K562 (cell line): ENCODE data around the gene PDE3A. TPM values are rescaled to one million over a fixed set of nuclear protein-coding genes. Genes with fewer than 3 reads are reported as not detected.

Experiments
- ATAC-seq: fragments of 200-7000 bp; cut with Tn5 transposase; 3 replicates; pipeline ENCODE4 v1.9.1; 2020; ENCODE audit warnings: moderate library complexity
- BruUV-seq: library from RNA; stranded (reverse); fragments of 400-500 nt; replicated peaks from 2 replicates; lab custom pipeline; 2021; lab: Mats Ljungman, UMichigan
- CTCF ChIA-PET: fragments of 300-600 bp; formaldehyde crosslinking; extraction: SDS; loops from one replicate; lab custom pipeline; 2021; ENCODE audit warnings: low intra/inter-chr PET ratio; lab: Yijun Ruan, JAX
- POLR2A ChIA-PET: fragments of 300-600, 350-650 bp; sonication (Branson Sonifier 250); formaldehyde crosslinking; extraction: SDS; loops from one replicate; lab custom pipeline; 2021; ENCODE audit warnings: antibody characterized with exemption, inconsistent platforms; lab: Yijun Ruan, JAX
- DNase-seq, 4 experiments: peaks; one replicate each; pipeline versions ENCODE4 v3.0.0 to v3.0.0-alpha.2; 2011 to 2018; ENCODE audit warnings: low spot score in 3 of 4, mixed read lengths in 3 of 4; ENCODE audit errors: extremely low read depth in 1 of 4
- FAIRE-seq: peaks from 2 replicates; lab custom pipeline; 2011; peaks lifted over from hg19 to GRCh38; lab: Jason Lieb, UNC
- H2AFZ ChIP-seq: 2 replicates; pipeline ENCODE4 v1.6.0; 2011; ENCODE audit warnings: low read depth, low read length, control low read depth, inconsistent platforms
- H3K27ac ChIP-seq: fragments of 200-600 bp; 3 replicates; pipeline ENCODE4 v1.8.0; 2011; ENCODE audit warnings: low read depth, mild to moderate bottlenecking, control low read depth, inconsistent platforms, low read length, moderate library complexity, mixed read lengths; ENCODE audit errors: extremely low read depth
- H3K27me3 ChIP-seq, 2 experiments: fragments of 300-600 bp in 1 of 2; 2 replicates in 1 of 2; 3 replicates in 1 of 2; pipeline versions ENCODE4 v1.6.0 to v1.8.0; 2011; ENCODE audit warnings: inconsistent platforms in 2 of 2, low read length in 2 of 2, mild to moderate bottlenecking in 1 of 2, mixed read lengths in 1 of 2, moderate library complexity in 1 of 2; ENCODE audit not compliant: control insufficient read depth in 2 of 2, insufficient read depth in 2 of 2
- H3K36me3 ChIP-seq: fragments of 300-600 bp; 3 replicates; pipeline ENCODE4 v1.8.0; 2011; ENCODE audit warnings: mild to moderate bottlenecking, low read length, inconsistent platforms; ENCODE audit not compliant: control insufficient read depth, insufficient read depth
- H3K4me1 ChIP-seq, 2 experiments: fragments of 200-600 bp in 1 of 2; replicated peaks in 1 of 2; 2 replicates in 1 of 2; 3 replicates in 1 of 2; pipeline versions ENCODE4 v1.5.1 to v1.8.0; 2011; ENCODE audit warnings: inconsistent platforms in 2 of 2, low read length in 2 of 2, mild to moderate bottlenecking in 1 of 2, mixed read lengths in 1 of 2, moderate library complexity in 1 of 2; ENCODE audit not compliant: control insufficient read depth in 2 of 2, insufficient read depth in 2 of 2
- H3K4me2 ChIP-seq: 2 replicates; pipeline ENCODE4 v1.6.1; 2011; ENCODE audit warnings: low read length, control low read depth, inconsistent platforms, mixed read lengths; ENCODE audit not compliant: insufficient read depth
- H3K4me3 ChIP-seq: fragments of 200-600 bp; sonication (generic), shearing (Covaris generic); 2 replicates; pipeline ENCODE4 v1.5.1; 2016; ENCODE audit warnings: control low read depth, inconsistent platforms
- H3K79me2 ChIP-seq: fragments of 200-600 bp; 3 replicates; pipeline ENCODE4 v1.8.0; 2011; ENCODE audit warnings: low read length, inconsistent platforms; ENCODE audit not compliant: control insufficient read depth, insufficient read depth
- H3K9ac ChIP-seq, 2 experiments: 2 replicates each; pipeline versions ENCODE4 v1.6.0 to v1.6.1; 2011; ENCODE audit warnings: low read depth in 2 of 2, low read length in 2 of 2, control low read depth in 1 of 2, inconsistent platforms in 1 of 2, mild to moderate bottlenecking in 1 of 2, mixed read lengths in 1 of 2; ENCODE audit not compliant: insufficient read depth in 1 of 2
- H3K9me1 ChIP-seq: one replicate; pipeline ENCODE4 v1.6.0; 2011; ENCODE audit warnings: inconsistent platforms, mild to moderate bottlenecking, low read length, moderate library complexity; ENCODE audit not compliant: control insufficient read depth, insufficient read depth
- H3K9me3 ChIP-seq: replicated peaks from 2 replicates; pipeline ENCODE4 v1.5.1; 2011; ENCODE audit warnings: low read depth, low read length, inconsistent platforms; ENCODE audit not compliant: control insufficient read depth, insufficient read depth
- H4K20me1 ChIP-seq: replicated peaks from 2 replicates; pipeline ENCODE4 v1.6.1; 2011; ENCODE audit warnings: low read length, inconsistent platforms, mixed read lengths; ENCODE audit not compliant: control insufficient read depth, insufficient read depth
- CREB5 ChIP-seq: fragments of 250-450 bp; sonication (Bioruptor Pico); IDR thresholded peaks from 2 replicates; pipeline ENCODE4 v1.5.0; 2020; ENCODE audit warnings: mild to moderate bottlenecking
- CTCF ChIP-seq, 3 experiments: IDR thresholded peaks in 2 of 3; conservative IDR thresholded peaks in 1 of 3; 2 replicates each; pipeline ENCODE4 v1.5.1; 2011 to 2012; ENCODE audit warnings: low read length in 3 of 3, mild to moderate bottlenecking in 3 of 3, control low read depth in 2 of 3, improper control_type of control experiment in 1 of 3, inconsistent platforms in 1 of 3, low read depth in 1 of 3, mixed read lengths in 1 of 3, moderate library complexity in 1 of 3; ENCODE audit not compliant: insufficient read depth in 2 of 3
- IRF1 ChIP-seq: sonication (generic); formaldehyde crosslinking; IDR thresholded peaks from 2 replicates; pipeline ENCODE4 v1.8.0; 2022; ENCODE audit warnings: missing genetic modification reagents, mild to moderate bottlenecking, borderline replicate concordance
- KAT8 ChIP-seq: fragments of 450-650 bp; IDR thresholded peaks from 2 replicates; pipeline ENCODE4 v1.6.1; 2016; ENCODE audit warnings: low read depth, mild to moderate bottlenecking
- PRPF4 ChIP-seq: fragments of 200-400 bp; formaldehyde crosslinking; IDR thresholded peaks from one replicate; pipeline ENCODE4 v1.6.1; 2017; ENCODE audit warnings: low read length, low read depth, mild to moderate bottlenecking; ENCODE audit not compliant: insufficient read depth, poor library complexity, severe bottlenecking
- RAD21 ChIP-seq, 2 experiments: fragments of 250-450 bp in 1 of 2; fragments of 450-650 bp in 1 of 2; sonication (Bioruptor Pico) in 1 of 2; formaldehyde crosslinking in 1 of 2; IDR thresholded peaks in 1 of 2; conservative IDR thresholded peaks in 1 of 2; 2 replicates each; pipeline versions ENCODE4 v1.4.0 to v1.8.0; 2020 to 2022; ENCODE audit warnings: mild to moderate bottlenecking in 2 of 2, moderate library complexity in 1 of 2
- ZNF444 ChIP-seq: fragments of 250-450 bp; sonication (Bioruptor Pico); IDR thresholded peaks from 2 replicates; pipeline ENCODE4 v1.4.0; 2020; ENCODE audit warnings: mild to moderate bottlenecking, moderate library complexity
- WGBS: fragments of 100-300 bp; shearing (Covaris generic); methylation state at CpG from one replicate; pipeline ENCODE4 v1.1.6; 2016; ENCODE audit warnings: low coverage, mixed read lengths; ENCODE audit not compliant: insufficient coverage; ENCODE audit errors: missing lambda C conversion rate; 5-methylcytosine and 5-hydroxymethylcytosine counted together
- in situ Hi-C: fragments of 300-500 bp; cut with MboI; formaldehyde crosslinking; loops from 4 replicates; pipeline ENCODE4 v1.15.0; 2018; ENCODE audit warnings: inconsistent platforms, mixed read lengths
- intact Hi-C: fragments of 100-400 bp; cut with micrococcal nuclease; formaldehyde crosslinking; loops from 2 replicates; pipeline ENCODE4 v1.14.2; 2022
- polyA plus RNA-seq, 8 experiments: library from polyadenylated mRNA; depleted of rRNA in 4 of 8; stranded (reverse) in 5 of 8; unstranded in 3 of 8; fragments of >200 nt; fragmentation: Nextera tagmentation in 2 of 8; fragmentation: Illumina TruSeq in 1 of 8; extraction: Ambion mirVana in 2 of 8; extraction: Trizol in 1 of 8; gene quantifications; 2 replicates each; pipeline versions ENCODE4 v1.2.1 to v1.2.3, GENCODE V29; 2011 to 2014; ENCODE audit warnings: inconsistent platforms in 1 of 8, missing spikeins in 1 of 8
- total RNA-seq, 7 experiments: library from RNA; depleted of rRNA in 6 of 7; stranded (reverse); fragments of >200 nt in 6 of 7; fragmentation: Illumina TruSeq in 2 of 7; extraction: Trizol in 2 of 7; gene quantifications; 2 replicates each; pipeline versions ENCODE4 v1.2.1 to v1.2.3, GENCODE V29; 2011 to 2021; ENCODE audit warnings: low replicate concordance in 1 of 7

Gene PDE3A
- total and polyA plus RNA-seq, 9 of the 15 experiments (the other 6 are each of a cell fraction or from before 2014, with no cell fraction given) = 0.02 TPM; not detected in 8

GRCh38 chr12:20646239-20646827 lies 278.0 kb downstream of the PDE3A start:
- no TSS peak for BruUV-seq
- DNase-seq = peak in 1 of 4 experiments; percentile 3
- Histone ChIP-seq H3K4me2 (no peak overlapping the region), H3K9me3 (no peaks in the 10 kb centered on the region; the same call in 1 of the 2 replicates), H3K36me3 (no peaks in the 10 kb centered on the region), H3K4me3 (no peak overlapping the region), H3K9ac (no peak overlapping the region), H3K27ac (no peak overlapping the region), H3K4me1 (no peaks in the 10 kb centered on the region), H4K20me1 (no peaks in the 10 kb centered on the region), H3K27me3 (no peaks in the 10 kb centered on the region), H3K79me2 (no peaks in the 10 kb centered on the region), H3K9me1 (no peaks in the 10 kb centered on the region), H2AFZ (no peak overlapping the region)
- ChIA-PET POLR2A (no interaction called here), CTCF (no interaction called here)
- TF ChIP-seq RAD21 (CRISPR knock-in tag; conservative IDR thresholded peaks at IDR 0.05 in 1 of 2, IDR thresholded peaks at IDR 0.05 in 1 of 2) (peak in 1 of 2 experiments; percentile 47; a peak in 2 of 4 replicates), CTCF (IDR thresholded peaks at IDR 0.05 in 2 of 3, conservative IDR thresholded peaks at IDR 0.05 in 1 of 3; ENCODE audit: insufficient read depth in 2 of 3, low read depth in 1 of 3, low read length in 3 of 3) (peak in 2 of 3 experiments; percentile 16 to 25; a peak in 1 of 6 replicates), IRF1 (CRISPR knock-in tag) (no peak), KAT8 (no peak), CREB5 (CRISPR knock-in tag) (no peak), PRPF4 (no peak), ZNF444 (CRISPR knock-in tag) (no peak)
- in situ Hi-C loops = no loop called here
- intact Hi-C loops = loop anchor here (5.0 kb wide), 1 partner anchor 521 kb away; no protein-coding TSS in a partner anchor
- FAIRE-seq = no peak
- ATAC-seq = no peak
- 0% methylated on average over 3 of the region's 3 CpGs for WGBS
